Dendritic cell treated with granulocyte-macrophage colony-stimulating factor and Interleukin-4, amounts not matched to agents 40 ng/mL and 50 ng/mL, for 4 days (primary cell): Measurements from ENCODE around the gene TMEM135.

Source experiments
- H3K27ac Mint-ChIP-seq: one replicate; pipeline ENCODE4 v1.8.0; 2022; ENCODE audit warnings: mild to moderate bottlenecking, mixed read lengths
- H3K27me3 Mint-ChIP-seq: one replicate; pipeline ENCODE4 v1.8.0; 2022; ENCODE audit warnings: mild to moderate bottlenecking, mixed read lengths
- H3K36me3 Mint-ChIP-seq: one replicate; pipeline ENCODE4 v1.8.0; 2022; ENCODE audit warnings: low read depth, mixed read lengths
- H3K4me1 Mint-ChIP-seq: one replicate; pipeline ENCODE4 v1.8.0; 2022; ENCODE audit warnings: low read depth, mixed read lengths
- H3K4me3 Mint-ChIP-seq: one replicate; pipeline ENCODE4 v1.8.0; 2022; ENCODE audit warnings: mild to moderate bottlenecking, moderate library complexity, mixed read lengths
- H3K9me3 Mint-ChIP-seq: one replicate; pipeline ENCODE4 v1.8.0; 2022; ENCODE audit warnings: mixed read lengths
- intact Hi-C: fragments of 100-400 bp; cut with micrococcal nuclease; formaldehyde crosslinking; loops from one replicate; pipeline ENCODE4 v1.15.0; 2022

TMEM135 gene

DNA sequence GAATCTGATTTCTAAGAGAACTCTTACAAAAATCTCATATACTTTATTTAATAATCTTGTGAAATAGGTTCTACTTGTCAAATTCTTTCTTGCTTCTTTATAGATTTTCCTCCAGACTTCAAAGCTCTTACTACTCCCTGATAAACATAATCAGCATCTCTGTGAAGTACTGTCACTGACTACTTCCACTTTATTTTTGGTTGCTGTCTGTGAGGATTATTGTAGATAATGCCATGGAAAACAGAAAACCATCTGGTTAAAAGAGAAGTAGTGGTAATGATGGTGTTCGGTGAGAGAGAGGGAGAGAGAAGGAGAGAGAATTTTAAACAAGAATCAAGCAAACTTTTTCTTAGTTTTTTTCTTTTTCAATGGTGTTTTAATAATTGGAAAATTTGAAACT is 152.3 kb downstream of the TMEM135 start:
- Mint-ChIP-seq H3K27me3 (no peaks in the 10 kb centered on the region), H3K27ac (no peak overlapping the region), H3K9me3 (peaks cover 3% of the 10 kb centered on the region), H3K4me1 (no peaks in the 10 kb centered on the region), H3K36me3 (peaks cover under 1% of the 10 kb centered on the region), H3K4me3 (no peak overlapping the region)
- intact Hi-C loops: no loop called here

DNA sequence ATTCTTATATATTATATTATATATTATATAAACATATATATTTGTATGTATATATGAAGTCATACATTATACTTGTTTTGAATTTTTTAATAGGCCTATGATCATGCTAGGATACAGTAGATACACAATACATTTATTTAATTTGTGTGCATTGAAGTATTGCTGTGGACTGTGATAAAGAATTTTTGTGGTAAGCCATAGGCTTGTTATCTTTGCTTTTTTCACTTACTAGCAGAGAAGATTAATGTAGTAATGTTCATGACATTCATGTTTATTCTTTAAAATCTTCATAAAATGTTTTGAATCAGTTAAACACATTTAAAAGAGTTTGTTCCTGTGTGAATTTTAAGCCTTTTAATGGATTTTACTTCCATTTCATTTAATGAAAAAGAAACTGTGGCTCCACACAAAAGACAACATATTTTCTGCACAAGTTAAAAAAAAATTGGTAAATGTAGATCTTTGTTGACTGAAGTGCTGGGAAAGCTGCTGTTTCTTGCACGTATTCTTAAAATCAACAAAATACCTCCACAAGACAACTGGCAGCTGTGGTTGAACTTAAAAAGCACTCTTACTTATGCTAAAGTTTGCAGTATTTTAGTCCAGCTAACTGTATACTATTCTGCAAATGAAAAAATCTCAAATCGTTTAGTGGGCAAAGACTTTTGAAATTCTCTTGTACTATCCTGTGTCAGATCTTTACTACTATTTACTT is 156.2 kb downstream of the TMEM135 start:
- Mint-ChIP-seq H3K36me3 (peaks cover 5% of the 10 kb centered on the region), H3K27me3 (no peaks in the 10 kb centered on the region), H3K4me1 (no peaks in the 10 kb centered on the region), H3K9me3 (peaks cover 9% of the 10 kb centered on the region), H3K4me3 (no peak overlapping the region), H3K27ac (no peak overlapping the region)
- intact Hi-C loops: no loop called here

- no peak overlapping the region for H3K4me3 Mint-ChIP-seq
- intact Hi-C loops: no loop called here
Observed at GRCh38 chr11:87194985-87195820, 157.5 kb downstream of the TMEM135 start.

DNA sequence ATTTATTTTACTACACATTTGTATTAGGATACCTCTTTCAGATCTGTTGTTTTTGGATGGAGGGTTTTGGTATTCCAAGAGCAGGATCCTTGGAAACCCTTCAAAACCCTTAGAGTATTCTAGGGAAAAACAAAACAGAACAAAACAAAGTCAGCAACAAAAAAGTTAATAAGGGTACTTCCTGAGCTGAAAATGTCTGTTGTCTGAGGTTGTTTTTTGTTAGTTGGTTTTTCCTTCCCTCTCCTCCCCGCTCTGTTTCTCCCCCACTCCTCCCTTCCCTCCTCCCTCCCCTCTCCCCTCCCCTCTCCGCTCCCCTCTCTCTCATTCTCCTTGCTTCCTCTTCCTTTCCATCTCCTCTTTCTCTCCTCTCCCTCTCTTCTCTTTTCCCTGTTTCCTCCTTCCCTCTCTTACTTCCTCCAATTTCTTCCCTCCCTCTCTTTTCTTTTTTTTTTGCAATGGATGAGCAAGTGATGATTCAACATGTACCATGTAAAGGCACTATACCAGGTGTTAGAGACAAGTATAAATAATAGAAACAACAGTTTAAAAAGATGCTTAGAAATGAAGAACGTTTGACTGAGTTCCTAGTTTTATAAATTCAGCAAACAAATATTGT is 160.6 kb downstream of the TMEM135 start:
- no peak overlapping the region for H3K4me3 Mint-ChIP-seq
- H3K36me3 Mint-ChIP-seq: peaks cover 5% of the 10 kb centered on the region
- H3K4me1 Mint-ChIP-seq: no peaks in the 10 kb centered on the region
- H3K27me3 Mint-ChIP-seq: no peaks in the 10 kb centered on the region
- no peak overlapping the region for H3K27ac Mint-ChIP-seq
- intact Hi-C loops: no loop called here
- H3K9me3 Mint-ChIP-seq: peaks cover 9% of the 10 kb centered on the region

More at GRCh38 chr11:87194985-87195820, 157.5 kb downstream of the TMEM135 start:
- peaks cover 5% of the 10 kb centered on the region for H3K36me3 Mint-ChIP-seq
- H3K27me3 Mint-ChIP-seq: no peaks in the 10 kb centered on the region
- H3K9me3 Mint-ChIP-seq: peaks cover 9% of the 10 kb centered on the region
- H3K27ac Mint-ChIP-seq: no peak overlapping the region
- H3K4me1 Mint-ChIP-seq: no peaks in the 10 kb centered on the region

DNA sequence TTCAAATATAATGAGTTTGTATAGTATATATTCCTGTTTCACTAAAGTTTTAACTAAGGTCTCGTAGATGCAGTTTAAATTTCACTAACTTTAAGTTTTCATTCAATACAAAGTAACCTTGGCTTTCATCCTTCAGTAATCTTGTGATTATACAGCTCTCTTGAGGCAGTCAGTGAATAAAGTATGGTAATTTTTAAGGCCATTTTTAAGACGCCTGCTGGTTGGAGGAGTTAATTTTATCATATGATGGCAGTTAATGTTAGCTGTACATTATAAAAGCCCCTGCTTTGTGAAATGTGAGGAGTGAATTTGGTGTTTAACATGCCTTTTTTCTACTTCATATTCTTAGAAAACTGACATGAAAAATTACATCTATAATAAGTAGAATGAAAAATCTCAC is 163.6 kb downstream of the TMEM135 start:
- intact Hi-C loops: no loop called here
- H3K36me3 Mint-ChIP-seq: no peaks in the 10 kb centered on the region
- no peak overlapping the region for H3K27ac Mint-ChIP-seq

DNA sequence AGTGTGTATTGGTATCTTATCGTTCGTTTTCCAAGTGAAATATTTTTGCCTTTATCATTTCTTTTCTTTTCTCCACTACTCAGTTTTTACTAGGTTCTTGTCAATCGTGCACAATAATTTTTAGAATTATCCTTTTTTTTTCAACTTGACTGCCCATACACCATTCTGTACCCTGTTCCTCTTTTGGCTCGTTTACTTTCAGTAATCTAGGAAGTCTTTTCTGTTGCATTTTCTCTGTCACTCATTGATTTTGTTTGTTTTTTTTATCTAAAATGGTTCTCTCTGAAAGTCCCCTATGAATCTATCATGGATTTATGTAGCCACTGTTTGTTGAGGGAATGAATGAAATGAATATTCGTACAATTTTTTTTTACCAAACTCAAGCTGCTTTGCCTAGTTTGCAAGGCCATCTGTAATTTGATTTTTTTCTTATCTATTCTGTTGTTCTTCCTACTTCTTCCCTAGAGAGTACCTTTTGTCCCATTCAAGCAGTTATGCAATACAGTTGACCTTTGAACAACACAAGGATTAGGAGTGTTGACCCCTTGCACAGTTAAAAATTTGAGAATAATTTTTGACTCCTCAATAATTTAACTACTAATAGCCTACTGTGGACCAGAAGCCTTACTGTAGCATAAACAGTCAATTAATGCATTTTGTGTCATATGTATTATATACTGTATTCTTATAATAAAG is 166.3 kb downstream of the TMEM135 start:
- Mint-ChIP-seq H3K9me3 (peaks cover 17% of the 10 kb centered on the region), H3K36me3 (no peaks in the 10 kb centered on the region), H3K4me3 (no peak overlapping the region), H3K4me1 (peaks cover 10% of the 10 kb centered on the region), H3K27me3 (no peaks in the 10 kb centered on the region), H3K27ac (no peak overlapping the region)
- intact Hi-C loops: loop anchor here (1.0 kb wide), 1 partner anchor 17 kb away; no protein-coding TSS in a partner anchor

More for the DNA sequence above, 163.6 kb downstream of the TMEM135 start:
- Mint-ChIP-seq H3K4me3 (no peak overlapping the region), H3K4me1 (peaks cover 10% of the 10 kb centered on the region), H3K9me3 (no peaks in the 10 kb centered on the region), H3K27me3 (no peaks in the 10 kb centered on the region)

DNA sequence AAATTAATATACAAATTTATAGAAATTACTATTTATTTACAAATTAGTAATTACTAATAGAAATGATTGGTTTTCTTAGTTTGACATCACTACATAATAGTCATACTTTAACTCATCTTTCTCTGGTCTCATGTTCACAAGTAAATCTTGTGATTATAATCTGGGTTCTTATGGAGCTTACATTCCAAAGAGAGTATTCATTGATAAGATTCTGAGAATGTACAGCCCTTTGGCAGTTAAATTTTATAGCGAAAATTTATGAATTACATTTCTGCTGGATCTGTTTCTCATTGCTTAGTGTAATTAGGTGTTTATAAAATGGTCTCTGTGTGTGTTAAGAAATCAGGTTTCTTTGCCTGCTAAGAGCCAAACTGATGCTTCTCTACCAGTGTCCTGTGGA is 175.2 kb downstream of the TMEM135 start:
- intact Hi-C loops: no loop called here
- Mint-ChIP-seq H3K9me3 (peaks cover 6% of the 10 kb centered on the region), H3K36me3 (no peaks in the 10 kb centered on the region), H3K27me3 (no peaks in the 10 kb centered on the region), H3K4me3 (no peak overlapping the region), H3K4me1 (no peaks in the 10 kb centered on the region), H3K27ac (no peak overlapping the region)

- Mint-ChIP-seq H3K27ac (no peak overlapping the region), H3K27me3 (no peaks in the 10 kb centered on the region), H3K4me3 (no peak overlapping the region), H3K4me1 (no peaks in the 10 kb centered on the region), H3K36me3 (no peaks in the 10 kb centered on the region), H3K9me3 (peaks cover under 1% of the 10 kb centered on the region)
- intact Hi-C loops: no loop called here
Observed at GRCh38 chr11:87213444-87213843, 175.7 kb downstream of the TMEM135 start.

GRCh38 chr11:87215236-87215635 is 177.5 kb downstream of the TMEM135 start:
- no peak overlapping the region for H3K4me3 Mint-ChIP-seq
- intact Hi-C loops: no loop called here
- no peaks in the 10 kb centered on the region for H3K36me3 Mint-ChIP-seq
- no peak overlapping the region for H3K27ac Mint-ChIP-seq
- H3K27me3 Mint-ChIP-seq: no peaks in the 10 kb centered on the region
- no peaks in the 10 kb centered on the region for H3K9me3 Mint-ChIP-seq
- H3K4me1 Mint-ChIP-seq: no peaks in the 10 kb centered on the region

GRCh38 chr11:87219266-87219665 is 181.5 kb downstream of the TMEM135 start:
- H3K4me3 Mint-ChIP-seq: no peak overlapping the region

DNA sequence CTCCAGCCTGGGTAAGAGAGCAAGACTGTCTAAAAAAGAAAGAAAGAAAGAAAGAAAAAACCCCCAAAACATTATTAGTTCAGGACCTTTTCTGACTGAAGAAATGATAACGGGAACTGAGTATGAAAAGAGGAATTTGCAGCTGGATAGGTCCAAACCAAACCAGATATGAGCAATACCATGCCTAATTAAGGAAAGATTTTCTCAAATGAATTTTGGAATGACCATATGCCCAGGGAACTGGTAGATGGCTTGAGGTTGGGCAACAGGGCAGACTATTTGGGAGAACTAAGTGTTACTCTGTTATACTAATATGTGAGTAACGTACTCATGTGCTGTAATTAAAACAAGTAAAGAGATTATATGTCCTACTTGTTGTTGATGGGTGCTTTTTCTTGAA is 186.1 kb downstream of the TMEM135 start:
- Mint-ChIP-seq H3K36me3 (no peaks in the 10 kb centered on the region), H3K4me3 (no peak overlapping the region), H3K4me1 (peaks cover 7% of the 10 kb centered on the region), H3K9me3 (no peaks in the 10 kb centered on the region), H3K27me3 (no peaks in the 10 kb centered on the region), H3K27ac (no peak overlapping the region)
- intact Hi-C loops: no loop called here

More at GRCh38 chr11:87219266-87219665, 181.5 kb downstream of the TMEM135 start:
- Mint-ChIP-seq H3K27me3 (no peaks in the 10 kb centered on the region), H3K9me3 (no peaks in the 10 kb centered on the region), H3K27ac (no peak overlapping the region), H3K36me3 (no peaks in the 10 kb centered on the region), H3K4me1 (peaks cover 7% of the 10 kb centered on the region)
- intact Hi-C loops: no loop called here

GRCh38 chr11:87224486-87224885 is 186.8 kb downstream of the TMEM135 start:
- H3K27ac Mint-ChIP-seq: no peak overlapping the region
- no peak overlapping the region for H3K4me3 Mint-ChIP-seq
- H3K4me1 Mint-ChIP-seq: peaks cover 7% of the 10 kb centered on the region
- H3K36me3 Mint-ChIP-seq: no peaks in the 10 kb centered on the region
- intact Hi-C loops: no loop called here
- H3K27me3 Mint-ChIP-seq: no peaks in the 10 kb centered on the region
- no peaks in the 10 kb centered on the region for H3K9me3 Mint-ChIP-seq

DNA sequence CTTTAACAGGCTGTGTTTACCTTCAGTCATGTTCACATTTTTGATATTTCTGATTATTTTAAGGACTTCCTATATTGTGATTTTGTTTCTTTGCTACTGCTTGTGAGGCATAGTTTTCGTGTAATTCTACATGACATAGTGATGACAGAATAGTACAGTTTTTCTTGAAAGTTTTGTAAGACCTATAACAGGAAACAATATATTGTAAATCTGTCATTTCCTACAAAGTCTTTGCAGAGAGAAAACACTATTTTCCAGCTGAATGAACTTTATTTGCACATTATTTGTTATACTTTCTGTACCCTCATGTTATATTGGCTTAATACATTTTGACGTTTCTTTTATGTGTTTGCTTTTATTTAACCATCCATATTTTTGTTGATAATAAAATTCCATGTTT is 191.1 kb downstream of the TMEM135 start:
- peaks cover 25% of the 10 kb centered on the region for H3K9me3 Mint-ChIP-seq
- no peak overlapping the region for H3K27ac Mint-ChIP-seq
- H3K4me3 Mint-ChIP-seq: no peak overlapping the region
- intact Hi-C loops: no loop called here
- H3K4me1 Mint-ChIP-seq: peaks cover 2% of the 10 kb centered on the region
- H3K27me3 Mint-ChIP-seq: no peaks in the 10 kb centered on the region
- H3K36me3 Mint-ChIP-seq: peaks cover 9% of the 10 kb centered on the region

GRCh38 chr11:87230995-87231394 is 193.3 kb downstream of the TMEM135 start:
- H3K4me3 Mint-ChIP-seq: no peak overlapping the region
- peaks cover 25% of the 10 kb centered on the region for H3K9me3 Mint-ChIP-seq
- intact Hi-C loops: no loop called here
- H3K36me3 Mint-ChIP-seq: peaks cover 9% of the 10 kb centered on the region
- no peaks in the 10 kb centered on the region for H3K4me1 Mint-ChIP-seq
- H3K27ac Mint-ChIP-seq: no peak overlapping the region
- H3K27me3 Mint-ChIP-seq: no peaks in the 10 kb centered on the region
